NCI-H748 treated with DMSO at 0.1 percent for 48 hours (cell line): Measurements from ENCODE around the gene CD101.

ENCODE experiments used
- DNase-seq: peaks from one replicate; lab custom pipeline; 2025; lab: John Stamatoyannopoulos, UW

Gene CD101

GRCh38 chr1:117051224-117052064, 49.9 kb downstream of the CD101 start:
- no peak for DNase-seq

- DNase-seq: no peak
Measured at GRCh38 chr1:117054068-117054467, 52.5 kb downstream of the CD101 start.

- no peak for DNase-seq
Measured at GRCh38 chr1:117058810-117059209, 57.2 kb downstream of the CD101 start.

- DNase-seq: peak; percentile 73
Measured at GRCh38 chr1:117059334-117059677, 57.7 kb downstream of the CD101 start.

GRCh38 chr1:117059678-117060440, 58.3 kb downstream of the CD101 start, which contains the start of gene TTF2:
Gene TTF2, plus strand, starts transcription at chr1:117060326. Its CDS starts 21 bp downstream, at chr1:117060347.
- peak; percentile 99 for DNase-seq

GRCh38 chr1:117060441-117061317, 59.1 kb downstream of the CD101 start:
- DNase-seq: no peak

- DNase-seq: no peak
Measured at GRCh38 chr1:117061986-117062415, 60.4 kb downstream of the CD101 start.

- no peak for DNase-seq
Measured at GRCh38 chr1:117066367-117066766, 64.8 kb downstream of the CD101 start.

GRCh38 chr1:117067533-117068370, 66.2 kb downstream of the CD101 start:
- DNase-seq: no peak

GRCh38 chr1:117068580-117068979, 67.0 kb downstream of the CD101 start:
- DNase-seq: no peak

- no peak for DNase-seq
Measured at GRCh38 chr1:117069220-117069844, 67.8 kb downstream of the CD101 start.

GRCh38 chr1:117070124-117070523, 68.6 kb downstream of the CD101 start:
- DNase-seq: no peak

GRCh38 chr1:117076648-117077047, 75.1 kb downstream of the CD101 start:
- DNase-seq: no peak

GRCh38 chr1:117077267-117077666, 75.7 kb downstream of the CD101 start:
- DNase-seq: no peak

GRCh38 chr1:117079737-117080136, 78.2 kb downstream of the CD101 start:
- DNase-seq: no peak

- no peak for DNase-seq
Measured at GRCh38 chr1:117084231-117084630, 82.7 kb downstream of the CD101 start.
